GM23338 (cell line): ENCODE measurements around the gene HOXA10. TPM values are rescaled to one million over a fixed set of nuclear protein-coding genes. Genes with fewer than 3 reads are reported as not detected.
A peak's percentile ranks its signal among the peaks of the same experiment; 100 is the strongest.

Experiments
- ATAC-seq: fragments of 200-7000 bp; cut with Tn5 transposase; 3 replicates; pipeline ENCODE4 v1.9.1; 2020
- DNase-seq: peaks from one replicate; pipeline ENCODE4 v3.0.0-alpha.2; 2015; ENCODE audit warnings: low spot score
- H2AFZ ChIP-seq: fragments of 200-600 bp; sonication (generic); 2 replicates; pipeline ENCODE4 v1.8.0; 2016; ENCODE audit warnings: antibody characterized with exemption, mild to moderate bottlenecking, moderate library complexity
- H3F3A ChIP-seq: fragments of 200-600 bp; sonication (generic); replicated peaks from 2 replicates; pipeline ENCODE4 v1.8.0; 2017; ENCODE audit warnings: antibody characterized with exemption, mixed run types, low read depth
- H3K27ac ChIP-seq: fragments of 200-600 bp; sonication (generic); 2 replicates; pipeline ENCODE4 v1.6.1; 2016; ENCODE audit warnings: low read depth
- H3K27me3 ChIP-seq: fragments of 200-600 bp; sonication (generic); 2 replicates; pipeline ENCODE4 v1.8.0; 2016; ENCODE audit warnings: mild to moderate bottlenecking, mixed run types, moderate library complexity; ENCODE audit not compliant: insufficient read depth
- H3K36me3 ChIP-seq: fragments of 200-600 bp; sonication (generic); 2 replicates; pipeline ENCODE4 v1.8.0; 2016; ENCODE audit warnings: mild to moderate bottlenecking; ENCODE audit not compliant: insufficient read depth
- H3K4me1 ChIP-seq: fragments of 200-600 bp; sonication (generic); 2 replicates; pipeline ENCODE4 v1.8.0; 2016; ENCODE audit warnings: mild to moderate bottlenecking, moderate library complexity; ENCODE audit not compliant: insufficient read depth
- H3K4me2 ChIP-seq: fragments of 200-600 bp; sonication (generic); 2 replicates; pipeline ENCODE4 v1.7.1; 2017; ENCODE audit warnings: mixed run types
- H3K4me3 ChIP-seq: fragments of 200-600 bp; sonication (generic); 2 replicates; pipeline ENCODE4 v1.6.1; 2016; ENCODE audit warnings: mixed run types
- H3K79me2 ChIP-seq: fragments of 200-600 bp; sonication (generic); replicated peaks from 2 replicates; pipeline ENCODE4 v1.8.0; 2017; ENCODE audit warnings: mild to moderate bottlenecking; ENCODE audit not compliant: insufficient read depth
- H3K9me2 ChIP-seq: fragments of 200-600 bp; sonication (generic); 2 replicates; pipeline ENCODE4 v1.8.0; 2017; ENCODE audit not compliant: insufficient read depth
- H4K20me1 ChIP-seq: fragments of 200-600 bp; sonication (generic); replicated peaks from 2 replicates; pipeline ENCODE4 v1.8.0; 2017; ENCODE audit warnings: mild to moderate bottlenecking; ENCODE audit not compliant: insufficient read depth
- H3K27ac Mint-ChIP-seq: 2 replicates; pipeline ENCODE4 v1.8.0; 2020; ENCODE audit warnings: inconsistent platforms, mild to moderate bottlenecking, moderate library complexity, mixed read lengths
- H3K27me3 Mint-ChIP-seq: 3 replicates; pipeline ENCODE4 v1.8.0; 2022; ENCODE audit warnings: low read depth, mild to moderate bottlenecking, moderate library complexity, mixed read lengths, inconsistent platforms; ENCODE audit not compliant: insufficient read depth, poor library complexity
- H3K36me3 Mint-ChIP-seq: 3 replicates; pipeline ENCODE4 v1.8.0; 2021; ENCODE audit warnings: low read depth, mild to moderate bottlenecking, inconsistent platforms, moderate library complexity, mixed read lengths
- H3K4me1 Mint-ChIP-seq: 3 replicates; pipeline ENCODE4 v1.8.0; 2020; ENCODE audit warnings: mild to moderate bottlenecking, inconsistent platforms, mixed read lengths
- H3K4me3 Mint-ChIP-seq: 3 replicates; pipeline ENCODE4 v1.8.0; 2021; ENCODE audit warnings: moderate library complexity, mild to moderate bottlenecking, inconsistent platforms, mixed read lengths
- H3K9me3 Mint-ChIP-seq: 3 replicates; pipeline ENCODE4 v1.8.0; 2020; ENCODE audit warnings: moderate library complexity, mild to moderate bottlenecking, inconsistent platforms, mixed read lengths
- CREB1 ChIP-seq: fragments of 250-450 bp; sonication (Bioruptor Pico); IDR thresholded peaks from 2 replicates; pipeline ENCODE4 v1.5.0; 2020; ENCODE audit warnings: low read depth, mild to moderate bottlenecking, moderate library complexity
- EZH2 ChIP-seq: fragments of 200-600 bp; sonication (generic); IDR thresholded peaks from one replicate; pipeline ENCODE4 v1.8.0; 2017; ENCODE audit warnings: antibody characterized with exemption, mild to moderate bottlenecking, low read depth; ENCODE audit not compliant: unreplicated experiment
- EZH2phosphoT487 ChIP-seq: fragments of 200-600 bp; sonication (generic); IDR thresholded peaks from one replicate; pipeline ENCODE4 v1.8.1; 2018; ENCODE audit warnings: antibody characterized with exemption; ENCODE audit not compliant: unreplicated experiment
- JUNB ChIP-seq: IDR thresholded peaks from one replicate; pipeline ENCODE4 v1.6.1; 2016; ENCODE audit warnings: antibody characterized with exemption; ENCODE audit not compliant: unreplicated experiment
- NANOG ChIP-seq: IDR thresholded peaks from 2 replicates; pipeline ENCODE4 v1.6.1; 2016; ENCODE audit warnings: antibody characterized with exemption, borderline replicate concordance
- POLR2AphosphoS5 ChIP-seq: IDR thresholded peaks from 2 replicates; pipeline ENCODE4 v1.6.1; 2016; ENCODE audit warnings: antibody characterized with exemption, low read depth
- ZNF114 ChIP-seq: fragments of 250-450 bp; sonication (Bioruptor Pico); IDR thresholded peaks from 2 replicates; pipeline ENCODE4 v1.5.0; 2020; ENCODE audit warnings: mild to moderate bottlenecking, moderate library complexity
- ZNF331 ChIP-seq: fragments of 250-450 bp; sonication (Bioruptor Pico); IDR thresholded peaks from 2 replicates; pipeline ENCODE4 v1.5.0; 2020; ENCODE audit warnings: low read depth, mild to moderate bottlenecking, moderate library complexity
- polyA plus RNA-seq: library from polyadenylated mRNA; unstranded; fragments of >200 nt; fragmentation: Nextera tagmentation; extraction: Ambion mirVana; gene quantifications from 2 replicates; pipeline ENCODE4 v1.2.1, GENCODE V29; 2016
- total RNA-seq: library from RNA; depleted of rRNA; stranded (reverse); fragments of >200 nt; shearing (Covaris generic); gene quantifications from 2 replicates; pipeline ENCODE4 v1.2.3, GENCODE V29; 2014
- TF ChIP-seq, protein P1 (sequence below): IDR thresholded peaks from 2 replicates; pipeline ENCODE4 v1.6.1; 2016; ENCODE audit warnings: antibody characterized with exemption
- TF ChIP-seq, protein P2 (sequence below): IDR thresholded peaks from one replicate; pipeline ENCODE4 v1.6.1; 2018; ENCODE audit warnings: antibody characterized with exemption; ENCODE audit not compliant: unreplicated experiment

Gene HOXA10
- total and polyA plus RNA-seq, 2 experiments from 2014 or later: not detected

DNA sequence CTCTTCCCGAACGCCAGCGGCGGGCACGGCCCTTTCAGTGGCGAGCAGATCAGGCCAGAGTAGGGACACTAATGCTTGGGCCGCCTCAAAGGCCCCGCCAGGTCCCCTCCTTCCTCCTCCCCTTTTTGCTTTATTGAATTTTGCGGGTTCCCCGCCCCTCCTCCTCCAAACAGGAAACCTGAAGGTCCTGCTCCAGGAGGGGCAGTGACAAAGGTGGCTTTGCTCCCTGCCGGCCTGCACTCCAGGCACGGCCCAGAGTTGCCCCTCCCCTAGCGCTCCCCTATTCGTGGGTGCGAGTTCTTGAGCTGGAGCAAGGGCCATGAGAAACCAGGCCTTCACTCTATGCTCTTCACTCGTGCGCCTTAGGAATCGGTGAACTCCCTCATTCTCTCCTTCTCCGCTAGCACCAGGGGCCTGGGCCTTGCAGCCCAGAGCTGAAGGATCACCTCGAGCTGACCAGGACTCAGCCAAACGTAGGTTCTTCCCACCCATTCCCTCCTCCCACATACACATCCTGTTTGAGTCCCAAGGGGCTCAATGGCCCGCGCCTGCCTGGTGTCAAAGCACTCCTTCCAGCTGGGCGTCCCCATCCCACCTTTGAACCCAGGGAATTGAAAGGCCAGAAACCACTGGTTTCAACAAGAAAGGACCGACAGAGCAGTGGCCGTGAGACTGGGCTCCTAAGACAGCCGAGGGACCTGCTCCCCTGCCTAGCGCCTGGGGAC lies 25.9 kb downstream of the HOXA10 start:
- no peaks in the 10 kb centered on the region for H3K36me3 Mint-ChIP-seq
- Histone ChIP-seq H3K27me3 (peaks cover 100% of the 10 kb centered on the region), H3K9me2 (no peaks in the 10 kb centered on the region), H3K36me3 (no peaks in the 10 kb centered on the region), H2AFZ (peak overlapping the region; percentile 38; the same call in 1 of the 2 replicates), H3K4me2 (peak overlapping the region; percentile 71), H4K20me1 (peaks cover 48% of the 10 kb centered on the region), H3K79me2 (no peaks in the 10 kb centered on the region), H3F3A (peaks cover 35% of the 10 kb centered on the region), H3K4me3 (peak overlapping the region; percentile 43), H3K27ac (no peak overlapping the region), H3K4me1 (peaks cover 20% of the 10 kb centered on the region)
- peak; percentile 1; the same call in 1 of the 3 replicates for ATAC-seq
- peaks cover 18% of the 10 kb centered on the region for H3K4me1 Mint-ChIP-seq
- no peak overlapping the region for H3K27ac Mint-ChIP-seq
- H3K4me3 Mint-ChIP-seq: peak overlapping the region; percentile 62
- peaks cover 21% of the 10 kb centered on the region for H3K9me3 Mint-ChIP-seq
- peaks cover 100% of the 10 kb centered on the region for H3K27me3 Mint-ChIP-seq
- TF ChIP-seq EZH2phosphoT487 (peak; percentile 81), EZH2 (peak; percentile 95), NANOG (no peak)
- peak; percentile 41 for DNase-seq

DNA sequence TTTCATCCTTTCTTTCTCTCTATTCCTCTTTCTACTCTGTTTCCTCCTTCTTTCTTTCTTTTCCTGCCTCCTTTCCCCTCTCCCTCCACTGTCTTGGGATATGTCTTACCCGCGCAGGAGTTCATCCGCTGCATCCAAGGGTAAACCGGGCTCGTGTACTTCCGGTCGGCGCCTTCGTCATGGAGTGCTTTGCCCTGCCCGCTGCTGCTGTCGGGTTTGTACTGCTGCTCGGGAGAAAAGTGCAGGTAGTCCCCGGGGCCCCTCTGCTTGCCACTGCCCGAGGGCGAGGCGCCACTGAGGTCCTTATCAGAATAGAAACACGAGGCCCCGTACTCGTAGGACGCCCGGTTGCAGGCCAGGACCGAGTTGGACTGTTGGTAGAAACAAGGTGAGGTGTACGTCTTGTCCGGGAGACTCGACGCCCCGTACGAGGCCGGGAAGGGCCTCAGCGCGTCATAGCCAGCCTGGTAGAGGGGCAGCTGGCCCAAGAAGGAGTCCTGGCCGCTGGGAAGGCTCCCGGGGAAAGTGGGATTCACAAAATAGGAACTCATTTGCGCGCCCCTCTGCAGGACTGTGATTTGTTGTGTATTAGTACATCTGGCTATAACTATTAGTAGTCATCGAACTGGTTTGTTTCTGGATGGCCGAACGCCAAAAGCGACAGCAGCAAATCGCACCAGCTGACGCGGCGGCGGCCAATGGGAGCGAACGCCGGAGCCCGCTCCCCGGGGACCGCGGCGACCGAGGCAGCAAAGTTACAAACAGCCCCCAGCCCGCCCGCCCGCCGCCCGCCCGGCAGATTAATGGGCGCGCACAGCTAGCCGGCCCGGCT lies 26.7 kb downstream of the HOXA10 start, which contains the start of gene HOXA6:
Gene HOXA6, minus strand, starts transcription at position 576 of the 832 bp plus-strand sequence. Its CDS starts 25 bp downstream, at position 551.
- peak within 1 kb of the TSS; percentile 62 for H3K4me3 Mint-ChIP-seq
- H3K9me3 Mint-ChIP-seq: peaks cover 24% of the 10 kb centered on the region
- H3F3A ChIP-seq: peaks cover 29% of the 10 kb centered on the region
- peak within 1 kb of the TSS; percentile 38; the same call in 1 of the 2 replicates for H2AFZ ChIP-seq
- no peaks in the 10 kb centered on the region for H3K36me3 ChIP-seq
- H3K4me3 ChIP-seq: peak within 1 kb of the TSS; percentile 43
- no peaks in the 10 kb centered on the region for H3K36me3 Mint-ChIP-seq
- DNase-seq (peak; percentile 41), ATAC-seq (no peak)
- peaks cover 100% of the 10 kb centered on the region for H3K27me3 ChIP-seq
- peaks cover 23% of the 10 kb centered on the region for H3K4me1 Mint-ChIP-seq
- H3K4me2 ChIP-seq: peak within 1 kb of the TSS; percentile 71
- H3K27ac Mint-ChIP-seq: no peak within 1 kb of the TSS
- no peaks in the 10 kb centered on the region for H3K79me2 ChIP-seq
- no peaks in the 10 kb centered on the region for H3K9me2 ChIP-seq
- no peak within 1 kb of the TSS for H3K27ac ChIP-seq
- H3K27me3 Mint-ChIP-seq: peaks cover 100% of the 10 kb centered on the region
- H3K4me1 ChIP-seq: peaks cover 27% of the 10 kb centered on the region
- H4K20me1 ChIP-seq: peaks cover 43% of the 10 kb centered on the region
- TF ChIP-seq, protein P1, sequence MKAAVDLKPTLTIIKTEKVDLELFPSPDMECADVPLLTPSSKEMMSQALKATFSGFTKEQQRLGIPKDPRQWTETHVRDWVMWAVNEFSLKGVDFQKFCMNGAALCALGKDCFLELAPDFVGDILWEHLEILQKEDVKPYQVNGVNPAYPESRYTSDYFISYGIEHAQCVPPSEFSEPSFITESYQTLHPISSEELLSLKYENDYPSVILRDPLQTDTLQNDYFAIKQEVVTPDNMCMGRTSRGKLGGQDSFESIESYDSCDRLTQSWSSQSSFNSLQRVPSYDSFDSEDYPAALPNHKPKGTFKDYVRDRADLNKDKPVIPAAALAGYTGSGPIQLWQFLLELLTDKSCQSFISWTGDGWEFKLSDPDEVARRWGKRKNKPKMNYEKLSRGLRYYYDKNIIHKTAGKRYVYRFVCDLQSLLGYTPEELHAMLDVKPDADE: no peak
- TF ChIP-seq NANOG: no peak
- TF ChIP-seq, protein P2, sequence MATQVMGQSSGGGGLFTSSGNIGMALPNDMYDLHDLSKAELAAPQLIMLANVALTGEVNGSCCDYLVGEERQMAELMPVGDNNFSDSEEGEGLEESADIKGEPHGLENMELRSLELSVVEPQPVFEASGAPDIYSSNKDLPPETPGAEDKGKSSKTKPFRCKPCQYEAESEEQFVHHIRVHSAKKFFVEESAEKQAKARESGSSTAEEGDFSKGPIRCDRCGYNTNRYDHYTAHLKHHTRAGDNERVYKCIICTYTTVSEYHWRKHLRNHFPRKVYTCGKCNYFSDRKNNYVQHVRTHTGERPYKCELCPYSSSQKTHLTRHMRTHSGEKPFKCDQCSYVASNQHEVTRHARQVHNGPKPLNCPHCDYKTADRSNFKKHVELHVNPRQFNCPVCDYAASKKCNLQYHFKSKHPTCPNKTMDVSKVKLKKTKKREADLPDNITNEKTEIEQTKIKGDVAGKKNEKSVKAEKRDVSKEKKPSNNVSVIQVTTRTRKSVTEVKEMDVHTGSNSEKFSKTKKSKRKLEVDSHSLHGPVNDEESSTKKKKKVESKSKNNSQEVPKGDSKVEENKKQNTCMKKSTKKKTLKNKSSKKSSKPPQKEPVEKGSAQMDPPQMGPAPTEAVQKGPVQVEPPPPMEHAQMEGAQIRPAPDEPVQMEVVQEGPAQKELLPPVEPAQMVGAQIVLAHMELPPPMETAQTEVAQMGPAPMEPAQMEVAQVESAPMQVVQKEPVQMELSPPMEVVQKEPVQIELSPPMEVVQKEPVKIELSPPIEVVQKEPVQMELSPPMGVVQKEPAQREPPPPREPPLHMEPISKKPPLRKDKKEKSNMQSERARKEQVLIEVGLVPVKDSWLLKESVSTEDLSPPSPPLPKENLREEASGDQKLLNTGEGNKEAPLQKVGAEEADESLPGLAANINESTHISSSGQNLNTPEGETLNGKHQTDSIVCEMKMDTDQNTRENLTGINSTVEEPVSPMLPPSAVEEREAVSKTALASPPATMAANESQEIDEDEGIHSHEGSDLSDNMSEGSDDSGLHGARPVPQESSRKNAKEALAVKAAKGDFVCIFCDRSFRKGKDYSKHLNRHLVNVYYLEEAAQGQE: no peak
- no peak for TF ChIP-seq POLR2AphosphoS5
- no peak for TF ChIP-seq CREB1
- no peak for TF ChIP-seq ZNF331 (CRISPR knock-in tag)
- peak; percentile 99 for TF ChIP-seq EZH2
- TF ChIP-seq EZH2phosphoT487: peak; percentile 80
- no peak for TF ChIP-seq JUNB
- no peak for TF ChIP-seq ZNF114 (CRISPR knock-in tag)
